Measurements from ENCODE around the gene MAP2K5.

DNA sequence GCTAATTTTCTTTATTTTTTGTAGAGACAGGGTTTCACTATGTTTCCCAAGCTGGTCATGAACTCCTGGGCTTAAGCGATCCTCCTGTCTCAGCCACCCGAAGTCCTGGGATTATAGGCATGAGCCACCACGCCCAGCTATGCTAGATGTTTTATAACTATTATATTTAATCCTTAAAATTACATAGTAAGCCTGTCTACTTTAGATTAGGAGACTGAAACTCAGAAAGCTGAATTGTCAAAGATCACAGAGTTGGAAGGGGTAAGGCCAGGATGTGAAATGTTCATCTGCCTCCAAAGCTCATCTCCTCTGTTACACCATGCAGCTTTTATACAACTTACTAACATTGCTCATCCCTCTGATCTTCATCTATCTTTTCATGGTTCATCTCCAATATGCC is 89.8 kb downstream of the MAP2K5 start:
- no peak for TF ChIP-seq GATA3 (IDR thresholded peaks at IDR 0.05; ENCODE audit: low read depth, low read length)
- TF ChIP-seq GATA2 (IDR thresholded peaks at IDR 0.05; ENCODE audit: low read depth, low read length), result no peak

Measured in SH-SY5Y (cell line).